ENCODE results near the gene ANKRD2.
"Not testable (repeated sequence)": the region's sequence is repeated elsewhere in the genome, so short reads cannot be mapped to it uniquely, and the experiment has no call there.

ANKRD2 gene

GRCh38 chr10:97554336-97554735 is 18.2 kb upstream of the ANKRD2 start:
- WGBS (ENCODE audit: extremely low coverage, insufficient coverage, low lambda C conversion rate) = no CpG with 5 or more reads among the region's 5 CpGs
- H2BK120ac ChIP-seq (ENCODE audit: low read depth, low read length); H2BK5ac ChIP-seq (ENCODE audit: low read length); DNase-seq; H3K4me3 ChIP-seq (ENCODE audit: low read length); H3K27me3 ChIP-seq (ENCODE audit: insufficient read depth, low read length, poor library complexity); H3K23ac ChIP-seq (ENCODE audit: low read length); H3K4me2 ChIP-seq (ENCODE audit: low read length); H3K79me2 ChIP-seq (ENCODE audit: control insufficient read depth, insufficient read depth, low read length); H4K5ac ChIP-seq (ENCODE audit: low read length); H2AK5ac ChIP-seq (ENCODE audit: low read length); H3K79me1 ChIP-seq (ENCODE audit: low read length); H3K9ac ChIP-seq (ENCODE audit: low read length); H3K27ac ChIP-seq (ENCODE audit: low read depth, low read length); H3K4ac ChIP-seq (ENCODE audit: low read depth, low read length); H2BK15ac ChIP-seq (replicated peaks; ENCODE audit: low read depth); H3K18ac ChIP-seq (ENCODE audit: low read length); H4K8ac ChIP-seq (ENCODE audit: low read depth, low read length); H3K56ac ChIP-seq (ENCODE audit: low read length); H3K36me3 ChIP-seq (ENCODE audit: control insufficient read depth, insufficient read depth, low read length): not testable (repeated sequence)
- H3K4me1 ChIP-seq (ENCODE audit: control insufficient read depth, low read depth, low read length) = peaks cover 11% of the 10 kb centered on the region

- not testable (repeated sequence) for H3K23ac ChIP-seq (ENCODE audit: low read length); H2BK120ac ChIP-seq (ENCODE audit: low read depth, low read length); H3K4ac ChIP-seq (ENCODE audit: low read depth, low read length); H2BK15ac ChIP-seq (replicated peaks; ENCODE audit: low read depth); H2BK5ac ChIP-seq (ENCODE audit: low read length); H3K79me2 ChIP-seq (ENCODE audit: control insufficient read depth, insufficient read depth, low read length); H3K27me3 ChIP-seq (ENCODE audit: insufficient read depth, low read length, poor library complexity); H3K4me3 ChIP-seq (ENCODE audit: low read length); DNase-seq; H3K36me3 ChIP-seq (ENCODE audit: control insufficient read depth, insufficient read depth, low read length); H3K18ac ChIP-seq (ENCODE audit: low read length); H4K8ac ChIP-seq (ENCODE audit: low read depth, low read length); H4K5ac ChIP-seq (ENCODE audit: low read length); H3K4me2 ChIP-seq (ENCODE audit: low read length); H3K9ac ChIP-seq (ENCODE audit: low read length); H3K79me1 ChIP-seq (ENCODE audit: low read length); H2AK5ac ChIP-seq (ENCODE audit: low read length); H3K56ac ChIP-seq (ENCODE audit: low read length); H3K27ac ChIP-seq (ENCODE audit: low read depth, low read length); H3K4me1 ChIP-seq (ENCODE audit: control insufficient read depth, low read depth, low read length)
- no CpG with 5 or more reads among the region's 10 CpGs for WGBS (ENCODE audit: extremely low coverage, insufficient coverage, low lambda C conversion rate)
Measured at GRCh38 chr10:97555541-97555940, 17.0 kb upstream of the ANKRD2 start.

DNA sequence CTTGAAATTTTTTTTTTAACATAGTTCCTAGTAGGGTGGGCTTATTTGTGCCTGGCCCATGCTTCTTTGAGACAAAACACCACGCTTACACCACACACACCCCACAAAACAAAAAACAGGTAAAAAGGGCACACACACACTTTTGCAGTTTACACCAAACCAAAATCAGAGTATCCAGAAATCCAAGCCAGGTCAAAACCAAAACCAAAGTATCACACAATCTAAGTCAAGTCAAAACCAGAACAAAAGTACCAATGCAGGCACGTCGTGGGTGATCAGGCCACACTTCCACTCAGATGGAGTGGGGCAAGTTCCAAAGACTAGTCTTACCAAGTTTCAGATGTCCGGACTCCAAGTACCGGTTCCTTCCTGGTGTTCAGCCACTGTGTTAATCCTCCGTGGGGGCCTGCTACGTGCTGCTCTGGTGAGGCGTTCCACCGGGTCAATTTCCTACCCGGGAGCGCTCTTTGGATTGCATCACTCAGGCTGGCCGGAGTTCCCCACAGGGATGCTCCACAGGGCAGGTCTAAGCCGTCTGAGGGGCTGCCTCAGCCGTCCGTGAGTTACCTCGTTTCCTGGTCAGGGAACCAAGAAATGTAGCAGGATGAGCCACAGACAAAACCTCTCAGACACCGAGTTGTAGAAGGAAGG is 11.7 kb upstream of the ANKRD2 start:
- WGBS (ENCODE audit: extremely low coverage, insufficient coverage, low lambda C conversion rate) = no CpG with 5 or more reads among the region's 17 CpGs
- not testable (repeated sequence) for H4K8ac ChIP-seq (ENCODE audit: low read depth, low read length); H3K18ac ChIP-seq (ENCODE audit: low read length); H3K27me3 ChIP-seq (ENCODE audit: insufficient read depth, low read length, poor library complexity); H3K36me3 ChIP-seq (ENCODE audit: control insufficient read depth, insufficient read depth, low read length); H3K56ac ChIP-seq (ENCODE audit: low read length); H3K79me1 ChIP-seq (ENCODE audit: low read length); H2BK5ac ChIP-seq (ENCODE audit: low read length); H3K23ac ChIP-seq (ENCODE audit: low read length); H2BK15ac ChIP-seq (replicated peaks; ENCODE audit: low read depth); H3K4ac ChIP-seq (ENCODE audit: low read depth, low read length); H2BK120ac ChIP-seq (ENCODE audit: low read depth, low read length); H3K79me2 ChIP-seq (ENCODE audit: control insufficient read depth, insufficient read depth, low read length); H3K4me2 ChIP-seq (ENCODE audit: low read length); H2AK5ac ChIP-seq (ENCODE audit: low read length); H3K4me1 ChIP-seq (ENCODE audit: control insufficient read depth, low read depth, low read length); H3K9ac ChIP-seq (ENCODE audit: low read length); DNase-seq; H3K27ac ChIP-seq (ENCODE audit: low read depth, low read length); H3K4me3 ChIP-seq (ENCODE audit: low read length); H4K5ac ChIP-seq (ENCODE audit: low read length)

- H3K79me1 ChIP-seq (ENCODE audit: low read length); H3K4ac ChIP-seq (ENCODE audit: low read depth, low read length); H4K5ac ChIP-seq (ENCODE audit: low read length); H3K9ac ChIP-seq (ENCODE audit: low read length); H3K23ac ChIP-seq (ENCODE audit: low read length); H2BK5ac ChIP-seq (ENCODE audit: low read length); H2AK5ac ChIP-seq (ENCODE audit: low read length); H3K4me3 ChIP-seq (ENCODE audit: low read length); H2BK120ac ChIP-seq (ENCODE audit: low read depth, low read length); H3K4me1 ChIP-seq (ENCODE audit: control insufficient read depth, low read depth, low read length); H3K4me2 ChIP-seq (ENCODE audit: low read length); H4K8ac ChIP-seq (ENCODE audit: low read depth, low read length); H2BK15ac ChIP-seq (replicated peaks; ENCODE audit: low read depth); H3K18ac ChIP-seq (ENCODE audit: low read length); DNase-seq; H3K36me3 ChIP-seq (ENCODE audit: control insufficient read depth, insufficient read depth, low read length); H3K27me3 ChIP-seq (ENCODE audit: insufficient read depth, low read length, poor library complexity); H3K79me2 ChIP-seq (ENCODE audit: control insufficient read depth, insufficient read depth, low read length); H3K56ac ChIP-seq (ENCODE audit: low read length); H3K27ac ChIP-seq (ENCODE audit: low read depth, low read length): not testable (repeated sequence)
- WGBS (ENCODE audit: extremely low coverage, insufficient coverage, low lambda C conversion rate) = no CpG with 5 or more reads among the region's 12 CpGs
Measured at GRCh38 chr10:97561386-97562077, 11.0 kb upstream of the ANKRD2 start.

DNA sequence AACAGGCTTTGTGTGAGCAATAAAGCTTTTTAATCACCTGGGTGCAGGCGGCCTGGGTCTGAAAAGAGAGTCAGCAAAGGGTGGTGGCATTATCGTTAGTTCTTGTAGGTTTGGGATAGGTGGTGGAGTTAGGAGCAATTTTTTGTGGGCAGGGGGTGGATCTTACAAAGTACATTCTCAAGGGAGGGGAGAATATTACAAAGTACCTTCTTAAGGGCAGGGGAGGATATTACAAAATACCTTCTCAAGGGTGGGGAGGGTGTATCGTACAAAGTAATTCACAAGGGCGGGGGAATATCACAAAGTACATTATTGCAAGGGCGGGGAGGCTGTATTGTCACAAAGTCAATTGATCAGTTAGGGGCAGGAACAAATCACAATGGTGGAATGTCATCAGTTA is 10.2 kb upstream of the ANKRD2 start:
- not testable (repeated sequence) for H3K4me3 ChIP-seq (ENCODE audit: low read length); H4K8ac ChIP-seq (ENCODE audit: low read depth, low read length); H3K27ac ChIP-seq (ENCODE audit: low read depth, low read length); H3K56ac ChIP-seq (ENCODE audit: low read length); H3K4ac ChIP-seq (ENCODE audit: low read depth, low read length); H3K9ac ChIP-seq (ENCODE audit: low read length); H3K27me3 ChIP-seq (ENCODE audit: insufficient read depth, low read length, poor library complexity); H3K79me1 ChIP-seq (ENCODE audit: low read length); H3K79me2 ChIP-seq (ENCODE audit: control insufficient read depth, insufficient read depth, low read length); H2AK5ac ChIP-seq (ENCODE audit: low read length); H3K23ac ChIP-seq (ENCODE audit: low read length); H2BK5ac ChIP-seq (ENCODE audit: low read length); H3K4me1 ChIP-seq (ENCODE audit: control insufficient read depth, low read depth, low read length); H3K18ac ChIP-seq (ENCODE audit: low read length); H2BK15ac ChIP-seq (replicated peaks; ENCODE audit: low read depth); H2BK120ac ChIP-seq (ENCODE audit: low read depth, low read length); H4K5ac ChIP-seq (ENCODE audit: low read length); DNase-seq; H3K4me2 ChIP-seq (ENCODE audit: low read length); H3K36me3 ChIP-seq (ENCODE audit: control insufficient read depth, insufficient read depth, low read length)
- WGBS (ENCODE audit: extremely low coverage, insufficient coverage, low lambda C conversion rate) = no CpG with 5 or more reads among the region's 5 CpGs

- Histone ChIP-seq H4K5ac (ENCODE audit: low read length) (no peak overlapping the region), H2AK5ac (ENCODE audit: low read length) (no peak overlapping the region), H3K79me1 (ENCODE audit: low read length) (no peaks in the 10 kb centered on the region), H3K4me1 (ENCODE audit: control insufficient read depth, low read depth, low read length) (no peaks in the 10 kb centered on the region), H2BK120ac (ENCODE audit: low read depth, low read length) (no peak overlapping the region), H3K56ac (ENCODE audit: low read length) (no peak overlapping the region), H3K18ac (ENCODE audit: low read length) (no peak overlapping the region), H3K79me2 (ENCODE audit: control insufficient read depth, insufficient read depth, low read length) (no peaks in the 10 kb centered on the region), H3K23ac (ENCODE audit: low read length) (no peak overlapping the region), H3K9ac (ENCODE audit: low read length) (no peak overlapping the region), H3K4me2 (ENCODE audit: low read length) (no peak overlapping the region), H4K8ac (ENCODE audit: low read depth, low read length) (no peak overlapping the region), H3K4ac (ENCODE audit: low read depth, low read length) (no peak overlapping the region), H3K4me3 (ENCODE audit: low read length) (no peak overlapping the region), H2BK5ac (ENCODE audit: low read length) (no peak overlapping the region), H3K36me3 (ENCODE audit: control insufficient read depth, insufficient read depth, low read length) (no peaks in the 10 kb centered on the region), H3K27me3 (ENCODE audit: insufficient read depth, low read length, poor library complexity) (no peaks in the 10 kb centered on the region), H3K27ac (ENCODE audit: low read depth, low read length) (no peak overlapping the region), H2BK15ac (replicated peaks; ENCODE audit: low read depth) (no peak overlapping the region)
- no peak for DNase-seq
- no CpG with 5 or more reads among the region's 4 CpGs for WGBS (ENCODE audit: extremely low coverage, insufficient coverage, low lambda C conversion rate)
Measured at GRCh38 chr10:97563337-97563736, 9.2 kb upstream of the ANKRD2 start.

Data from mesendoderm (in vitro differentiated cells).